ENCODE results near the gene LRRC45.

- TF ChIP-seq POLR2A (IDR thresholded peaks at IDR 0.05) (no peak), CTCF (IDR thresholded peaks at IDR 0.05) (no peak)
Measured at GRCh38 chr17:81987161-81987770, 35.8 kb upstream of the LRRC45 start.

Data from adrenal gland (tissue), 5 donors.